Epithelial cell of proximal tubule (primary cell): ENCODE results near the gene CFAP221. TPM values are rescaled to one million over a fixed set of nuclear protein-coding genes. Genes with fewer than 3 reads are reported as not detected.

Experiments
- DNase-seq: peaks from one replicate; pipeline ENCODE4 v3.0.0-alpha.2; 2011; ENCODE audit warnings: low read depth
- H3K4me3 ChIP-seq: 2 replicates; pipeline ENCODE4 v1.5.1; 2011; ENCODE audit warnings: low read depth, mild to moderate bottlenecking, low read length
- total RNA-seq: library from RNA; depleted of rRNA; stranded (reverse); fragments of >200 nt; gene quantifications from 2 replicates; pipeline ENCODE4 v1.2.3, GENCODE V29; 2015
- TF ChIP-seq, protein P1 (sequence below): conservative IDR thresholded peaks from 2 replicates; pipeline ENCODE4 v1.5.1; 2012; ENCODE audit warnings: low read depth, mild to moderate bottlenecking, low read length

CFAP221 gene
- total RNA-seq, 1 donor from 2014 or later: not detected

DNA sequence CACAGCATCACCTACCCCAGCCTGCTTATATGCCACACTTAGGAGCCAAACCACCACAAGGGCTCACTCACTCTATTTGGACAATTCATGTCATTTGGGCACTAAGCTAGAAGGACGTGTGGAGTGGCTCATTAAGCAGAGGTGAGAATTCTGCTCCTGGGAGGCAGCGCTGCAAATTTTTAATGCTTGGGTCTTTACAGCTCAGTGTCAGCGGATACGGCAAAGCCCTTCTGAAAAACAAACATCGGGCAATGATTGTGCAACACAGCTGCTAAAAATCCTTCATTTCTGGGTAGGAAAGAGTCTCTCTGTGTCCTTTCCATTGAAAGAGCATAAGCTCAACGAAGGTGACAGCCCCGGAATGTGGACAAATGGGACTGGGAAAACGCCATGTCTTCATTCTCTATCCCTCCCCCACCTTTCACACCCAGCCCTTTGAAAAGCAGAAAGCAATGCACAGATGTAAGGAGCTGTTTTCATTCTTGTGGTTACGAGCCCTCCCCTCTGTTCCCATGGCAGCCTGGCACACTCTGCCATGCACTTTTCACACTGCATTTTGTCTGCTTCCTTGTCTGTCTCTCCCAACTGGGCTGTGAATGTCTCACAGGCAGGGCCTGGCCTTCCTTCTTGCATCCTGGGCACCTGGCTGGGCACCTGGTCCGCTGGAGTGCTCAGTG, 150.7 kb downstream of the CFAP221 start:
- no peak for DNase-seq
- TF ChIP-seq, protein P1, sequence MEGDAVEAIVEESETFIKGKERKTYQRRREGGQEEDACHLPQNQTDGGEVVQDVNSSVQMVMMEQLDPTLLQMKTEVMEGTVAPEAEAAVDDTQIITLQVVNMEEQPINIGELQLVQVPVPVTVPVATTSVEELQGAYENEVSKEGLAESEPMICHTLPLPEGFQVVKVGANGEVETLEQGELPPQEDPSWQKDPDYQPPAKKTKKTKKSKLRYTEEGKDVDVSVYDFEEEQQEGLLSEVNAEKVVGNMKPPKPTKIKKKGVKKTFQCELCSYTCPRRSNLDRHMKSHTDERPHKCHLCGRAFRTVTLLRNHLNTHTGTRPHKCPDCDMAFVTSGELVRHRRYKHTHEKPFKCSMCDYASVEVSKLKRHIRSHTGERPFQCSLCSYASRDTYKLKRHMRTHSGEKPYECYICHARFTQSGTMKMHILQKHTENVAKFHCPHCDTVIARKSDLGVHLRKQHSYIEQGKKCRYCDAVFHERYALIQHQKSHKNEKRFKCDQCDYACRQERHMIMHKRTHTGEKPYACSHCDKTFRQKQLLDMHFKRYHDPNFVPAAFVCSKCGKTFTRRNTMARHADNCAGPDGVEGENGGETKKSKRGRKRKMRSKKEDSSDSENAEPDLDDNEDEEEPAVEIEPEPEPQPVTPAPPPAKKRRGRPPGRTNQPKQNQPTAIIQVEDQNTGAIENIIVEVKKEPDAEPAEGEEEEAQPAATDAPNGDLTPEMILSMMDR: no peak
- H3K4me3 ChIP-seq: peak overlapping the region; percentile 11

GRCh38 chr2:119696005-119696404, 151.8 kb downstream of the CFAP221 start:
- no peak overlapping the region for H3K4me3 ChIP-seq
- DNase-seq: no peak
- TF ChIP-seq, protein P1: no peak

DNA sequence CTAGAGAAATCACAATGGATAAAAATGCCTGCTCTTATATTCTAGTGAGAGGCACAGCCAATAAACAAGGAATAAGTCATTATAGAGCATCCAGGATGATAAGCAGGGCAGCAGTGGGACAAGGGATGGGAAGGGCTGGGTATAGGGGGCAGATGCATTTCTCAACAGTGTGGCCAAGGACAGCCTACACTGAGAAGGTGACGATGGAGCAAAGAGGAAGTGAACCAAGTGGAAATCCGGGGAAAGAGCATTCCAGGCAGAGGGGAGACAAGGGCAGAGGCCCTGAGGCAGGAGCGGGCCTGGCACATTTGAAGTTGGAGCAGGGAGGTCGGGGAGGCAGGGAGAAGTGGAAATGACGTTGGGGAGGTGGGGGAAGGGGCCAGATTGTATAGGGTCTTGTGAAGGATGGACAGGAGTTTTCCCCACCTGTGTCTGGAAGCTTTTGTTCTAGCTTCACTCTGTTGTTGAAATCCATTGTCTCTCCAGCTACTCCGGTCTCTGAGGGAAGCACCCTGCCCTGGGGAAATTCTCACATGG, 152.3 kb downstream of the CFAP221 start:
- TF ChIP-seq, protein P1: no peak
- no peak for DNase-seq
- H3K4me3 ChIP-seq: no peak overlapping the region

DNA sequence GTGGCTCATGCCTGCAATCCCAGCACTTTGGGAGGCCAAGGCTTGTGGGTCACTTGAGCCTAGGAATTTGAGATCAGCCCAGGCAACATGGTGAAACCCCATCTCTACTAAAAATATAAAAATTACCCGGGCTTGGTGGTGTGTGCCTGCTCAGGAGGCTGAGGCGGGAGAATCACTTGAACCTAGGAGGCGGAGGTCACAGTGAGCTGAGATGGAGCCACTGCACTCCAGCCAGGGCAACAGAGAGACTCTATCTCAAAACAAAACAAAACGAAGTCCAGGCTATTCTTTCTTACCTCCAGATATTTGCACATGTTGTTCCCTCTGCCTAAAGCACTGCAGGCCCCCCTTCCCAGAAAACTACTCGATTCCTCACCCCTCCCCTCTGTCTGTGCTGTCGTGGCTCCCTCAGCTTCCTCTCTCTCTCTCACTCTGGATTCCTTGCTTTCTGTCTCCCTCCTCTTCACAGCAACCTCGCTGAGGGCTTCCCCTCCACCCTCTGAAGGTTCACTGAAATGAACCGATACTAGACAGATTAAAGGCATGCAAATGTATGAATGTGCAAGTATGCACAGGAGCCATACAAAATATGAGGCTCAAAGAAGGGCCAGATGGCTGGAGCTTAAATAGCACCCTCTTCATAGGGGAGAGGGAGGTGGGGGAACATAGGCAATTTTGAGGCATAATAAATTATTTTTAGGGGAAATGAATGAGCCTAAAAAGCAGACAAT, 153.2 kb downstream of the CFAP221 start:
- no peak overlapping the region for H3K4me3 ChIP-seq
- TF ChIP-seq, protein P1: no peak
- no peak for DNase-seq

- no peak for DNase-seq
- H3K4me3 ChIP-seq: no peak overlapping the region
- TF ChIP-seq, protein P1: no peak
Measured at GRCh38 chr2:119698246-119698645, 154.0 kb downstream of the CFAP221 start.

DNA sequence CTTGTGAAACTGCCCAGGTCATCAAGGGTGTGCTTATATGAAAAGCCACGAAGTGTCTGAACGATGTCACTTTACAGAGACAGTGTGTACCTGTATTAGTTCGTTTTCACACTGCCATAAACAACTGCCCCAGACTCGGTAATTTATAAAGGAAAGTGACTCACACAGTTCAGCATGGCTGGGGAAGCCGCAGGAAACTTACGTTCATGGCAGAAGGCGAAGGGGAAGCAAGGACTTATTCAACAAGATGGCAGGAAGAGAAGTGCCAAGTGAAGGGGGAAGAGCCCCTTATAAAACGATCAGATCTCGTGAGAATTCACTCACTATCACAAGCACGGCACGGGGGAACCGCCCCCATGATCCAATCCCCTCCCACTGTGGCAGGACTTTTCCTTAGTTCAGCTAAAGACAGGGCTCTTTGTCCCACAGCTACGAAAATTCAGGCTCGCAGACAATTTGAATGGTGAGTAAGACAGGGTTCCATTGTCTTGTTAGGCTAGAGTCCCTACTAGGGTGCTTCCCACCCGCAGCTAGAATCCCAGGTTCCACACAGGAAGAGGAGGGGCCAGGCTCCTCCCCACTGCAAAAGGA, 154.9 kb downstream of the CFAP221 start:
- TF ChIP-seq, protein P1: no peak
- H3K4me3 ChIP-seq: no peak overlapping the region
- DNase-seq: no peak
